HG02884 (cell line): ENCODE data around the gene ERICH4.

Experiments used
- ATAC-seq: cut with Tn5 transposase; IDR thresholded peaks from one replicate; pipeline ENCODE4 v1.9.1; 2021; ENCODE audit warnings: mild to moderate bottlenecking, moderate library complexity; ENCODE audit not compliant: unreplicated experiment

Gene ERICH4

DNA sequence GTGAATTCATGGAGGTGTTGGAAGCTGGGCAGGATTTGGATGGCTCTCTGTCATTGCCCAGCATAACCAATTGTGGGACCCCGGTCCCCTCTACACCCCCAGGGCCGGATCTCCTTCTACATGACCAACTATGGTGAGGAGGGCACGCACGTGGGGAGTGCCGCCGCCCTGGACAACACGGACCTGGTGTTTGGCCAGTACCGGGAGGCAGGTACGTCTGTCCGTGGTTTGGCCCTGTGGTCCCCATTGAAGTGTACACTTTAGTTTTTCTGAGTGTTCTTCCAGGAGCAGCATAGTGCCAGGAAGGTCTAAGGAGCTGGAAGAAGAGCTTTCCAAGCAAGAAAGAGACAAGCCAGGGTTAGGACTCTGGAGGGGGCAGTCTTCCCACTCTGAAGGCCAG, 29.0 kb upstream of the ERICH4 start:
- ATAC-seq, result no peak

DNA sequence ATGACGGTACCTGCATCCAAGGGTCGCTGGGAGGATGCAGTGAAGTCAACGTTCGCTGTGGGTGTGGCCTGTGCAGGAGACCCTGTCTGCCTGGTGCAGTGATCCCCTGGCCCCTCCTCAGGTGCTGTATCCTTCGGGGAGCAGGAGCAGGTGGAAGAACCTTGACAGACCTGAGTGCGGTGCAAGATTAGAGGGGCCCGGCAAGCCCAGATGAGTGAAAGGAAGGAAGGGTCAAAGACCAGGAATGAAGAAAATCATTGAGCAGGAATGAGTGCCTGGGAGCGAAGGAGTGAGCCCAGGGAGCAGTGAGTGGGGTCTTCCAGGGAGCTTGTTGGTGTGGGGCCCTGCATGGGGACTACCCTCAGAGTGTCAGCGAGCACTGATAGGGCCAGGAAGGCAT, 28.5 kb upstream of the ERICH4 start:
- no peak for ATAC-seq

DNA sequence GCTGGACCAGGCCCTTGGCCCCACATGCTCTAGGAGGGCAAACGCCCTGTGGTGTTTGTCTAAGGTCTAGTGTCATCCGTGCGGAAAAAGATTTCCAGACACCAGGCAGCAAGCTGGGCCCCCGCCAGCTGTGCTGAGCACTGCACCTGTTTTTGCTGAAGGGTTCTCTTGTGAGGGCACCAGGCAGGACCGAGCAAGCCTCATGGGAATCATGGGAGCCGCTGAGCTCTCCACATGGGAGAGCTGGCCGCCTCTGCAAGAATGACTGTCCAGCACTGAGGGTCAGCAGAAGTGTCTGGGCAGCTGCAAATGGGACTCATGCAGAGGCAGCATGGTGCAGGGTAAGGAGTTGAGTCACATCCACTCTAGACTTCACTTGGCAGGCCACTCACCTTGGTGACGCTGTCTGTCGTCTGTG, 27.8 kb upstream of the ERICH4 start:
- ATAC-seq, result no peak

DNA sequence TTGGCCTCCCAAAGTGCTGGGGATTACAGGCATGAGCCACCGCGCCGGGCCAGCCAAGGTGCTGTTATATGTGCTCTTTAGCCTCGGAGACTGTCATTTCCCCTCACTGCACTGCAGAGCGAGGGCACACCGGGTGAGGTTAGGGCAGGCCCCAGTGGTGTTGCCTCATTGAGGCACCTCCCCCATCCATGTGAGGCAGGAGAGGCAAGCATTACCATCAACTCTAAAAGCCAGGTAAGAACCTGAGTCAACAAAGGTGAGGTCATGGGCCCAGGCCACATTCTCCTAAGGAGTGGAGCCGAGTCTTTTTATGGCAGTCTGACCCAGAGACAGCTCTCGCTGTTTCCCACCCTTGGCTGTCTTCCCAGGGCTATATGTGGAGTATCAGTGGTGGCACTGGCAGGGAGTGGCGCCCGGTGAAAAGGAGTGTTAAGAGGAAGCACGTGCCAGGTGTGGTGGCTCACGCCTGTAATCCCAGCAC, 26.7 kb upstream of the ERICH4 start:
- ATAC-seq, result no peak

DNA sequence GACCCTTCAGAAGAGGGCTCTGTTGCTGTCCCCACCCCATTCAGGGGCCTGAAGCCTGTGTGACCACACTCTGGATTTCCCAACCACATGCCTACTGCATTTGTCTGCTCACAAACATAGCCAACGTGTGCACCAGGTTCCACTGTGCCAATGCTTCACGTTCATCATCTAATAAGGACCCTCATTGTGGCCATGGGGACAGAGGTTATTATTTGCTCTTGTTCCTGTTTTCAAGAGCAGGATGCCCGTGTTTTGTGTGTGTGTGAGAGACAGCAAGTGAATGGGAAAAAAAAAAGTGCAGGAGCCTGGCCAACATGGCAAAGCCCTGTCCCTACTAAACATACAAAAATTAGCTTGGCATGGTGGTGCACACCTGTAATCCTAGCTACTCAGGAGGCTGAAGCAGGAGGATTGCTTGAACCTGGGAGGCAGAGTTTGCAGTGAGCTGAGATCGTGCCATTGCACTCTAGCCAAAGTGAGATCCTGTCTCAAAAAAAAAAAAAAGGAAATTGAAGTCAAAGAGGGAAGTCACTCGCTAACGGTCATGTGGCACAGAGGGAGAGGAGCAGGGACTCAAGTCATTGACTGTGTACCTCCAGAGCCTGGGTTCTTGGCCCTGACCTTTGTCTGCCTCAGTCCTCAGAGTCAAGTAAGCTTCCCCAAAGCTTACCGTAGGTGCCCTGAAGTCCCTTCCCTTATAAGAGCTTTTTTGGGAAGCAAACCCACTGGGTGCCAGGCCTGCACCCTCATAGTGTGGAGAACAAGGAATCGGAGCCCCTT, 22.7 kb upstream of the ERICH4 start:
- no peak for ATAC-seq

DNA sequence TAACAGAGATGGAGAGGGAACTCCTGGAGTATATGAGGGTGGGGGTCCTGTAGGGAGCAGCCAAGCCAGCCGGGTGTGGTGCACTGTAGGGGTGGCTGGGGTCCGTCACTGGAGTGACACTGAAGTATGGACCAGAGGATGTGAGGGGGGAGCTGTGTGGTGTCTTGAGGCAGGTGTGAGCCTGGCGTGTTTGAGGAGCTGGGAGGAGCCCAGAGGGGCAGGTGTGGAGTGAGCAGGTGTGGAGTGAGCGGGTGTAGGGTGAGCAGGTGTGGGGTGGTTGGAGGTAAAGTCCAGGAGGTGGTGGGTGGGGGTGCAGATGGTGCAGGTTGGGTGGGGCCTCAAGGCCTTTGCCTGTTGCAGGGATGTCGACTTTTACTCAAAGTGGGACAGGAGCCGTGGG, 21.6 kb upstream of the ERICH4 start:
- no peak for ATAC-seq

DNA sequence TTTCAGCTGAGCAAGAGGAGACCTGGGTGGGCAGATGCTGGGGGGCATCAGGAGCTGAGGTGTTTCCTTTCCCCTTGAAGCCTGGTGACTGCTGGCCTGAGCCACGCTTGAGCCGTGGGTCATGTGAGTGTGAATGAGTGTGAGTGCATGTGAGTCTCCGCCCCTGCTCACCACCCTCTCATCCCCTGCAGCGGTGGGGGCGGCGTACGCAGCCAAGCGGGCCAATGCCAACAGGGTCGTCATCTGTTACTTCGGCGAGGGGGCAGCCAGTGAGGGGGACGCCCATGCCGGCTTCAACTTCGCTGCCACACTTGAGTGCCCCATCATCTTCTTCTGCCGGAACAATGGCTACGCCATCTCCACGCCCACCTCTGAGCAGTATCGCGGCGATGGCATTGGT, 21.0 kb upstream of the ERICH4 start:
- no peak for ATAC-seq

DNA sequence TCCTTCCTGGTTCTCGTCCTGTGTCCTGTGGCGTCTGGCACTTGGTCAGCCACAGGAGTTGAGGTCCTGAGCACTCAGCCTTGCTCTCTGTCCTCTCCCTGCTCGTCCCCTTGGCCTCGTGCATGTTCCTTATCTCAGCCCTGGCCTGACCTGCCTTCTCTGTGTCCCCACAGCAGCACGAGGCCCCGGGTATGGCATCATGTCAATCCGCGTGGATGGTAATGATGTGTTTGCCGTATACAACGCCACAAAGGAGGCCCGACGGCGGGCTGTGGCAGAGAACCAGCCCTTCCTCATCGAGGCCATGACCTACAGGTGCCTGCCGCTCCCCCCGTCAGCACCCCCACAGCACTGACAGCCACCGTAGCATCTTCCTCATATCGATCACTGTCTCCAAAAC, 20.5 kb upstream of the ERICH4 start:
- no peak for ATAC-seq

DNA sequence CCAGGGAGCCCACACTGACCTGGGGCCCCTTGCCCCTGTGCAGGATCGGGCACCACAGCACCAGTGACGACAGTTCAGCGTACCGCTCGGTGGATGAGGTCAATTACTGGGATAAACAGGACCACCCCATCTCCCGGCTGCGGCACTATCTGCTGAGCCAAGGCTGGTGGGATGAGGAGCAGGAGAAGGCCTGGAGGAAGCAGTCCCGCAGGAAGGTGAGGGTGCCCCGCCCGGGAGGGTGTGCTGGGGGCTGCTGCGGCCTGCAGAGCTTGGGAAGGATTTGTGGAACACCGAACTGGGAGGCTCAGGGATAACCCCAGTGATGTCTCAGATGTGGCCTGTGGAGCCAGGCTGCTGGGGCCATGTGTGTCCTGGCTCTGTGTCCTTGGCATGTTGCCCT, 20.0 kb upstream of the ERICH4 start:
- no peak for ATAC-seq

DNA sequence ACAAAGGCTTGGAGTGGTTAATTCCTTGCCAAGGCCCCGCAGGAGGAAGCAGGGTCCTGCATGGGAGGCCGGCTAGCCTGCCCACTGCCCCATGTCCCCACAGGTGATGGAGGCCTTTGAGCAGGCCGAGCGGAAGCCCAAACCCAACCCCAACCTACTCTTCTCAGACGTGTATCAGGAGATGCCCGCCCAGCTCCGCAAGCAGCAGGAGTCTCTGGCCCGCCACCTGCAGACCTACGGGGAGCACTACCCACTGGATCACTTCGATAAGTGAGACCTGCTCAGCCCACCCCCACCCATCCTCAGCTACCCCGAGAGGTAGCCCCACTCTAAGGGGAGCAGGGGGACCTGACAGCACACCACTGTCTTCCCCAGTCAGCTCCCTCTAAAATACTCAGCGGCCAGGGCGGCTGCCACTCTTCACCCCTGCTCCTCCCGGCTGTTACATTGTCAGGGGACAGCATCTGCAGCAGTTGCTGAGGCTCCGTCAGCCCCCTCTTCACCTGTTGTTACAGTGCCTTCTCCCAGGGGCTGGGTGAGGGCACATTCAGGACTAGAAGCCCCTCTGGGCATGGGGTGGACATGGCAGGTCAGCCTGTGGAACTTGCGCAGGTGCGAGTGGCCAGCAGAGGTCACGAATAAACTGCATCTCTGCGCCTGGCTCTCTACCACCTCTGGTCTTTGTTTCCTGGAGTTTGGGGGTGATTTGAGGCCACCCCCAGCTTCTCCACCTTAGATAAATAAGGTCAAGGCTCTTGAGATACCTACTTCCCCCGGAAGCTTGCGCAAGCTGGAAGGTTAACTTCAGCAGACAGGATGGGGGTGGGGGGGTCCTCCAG, 18.4 kb upstream of the ERICH4 start:
- no peak for ATAC-seq

DNA sequence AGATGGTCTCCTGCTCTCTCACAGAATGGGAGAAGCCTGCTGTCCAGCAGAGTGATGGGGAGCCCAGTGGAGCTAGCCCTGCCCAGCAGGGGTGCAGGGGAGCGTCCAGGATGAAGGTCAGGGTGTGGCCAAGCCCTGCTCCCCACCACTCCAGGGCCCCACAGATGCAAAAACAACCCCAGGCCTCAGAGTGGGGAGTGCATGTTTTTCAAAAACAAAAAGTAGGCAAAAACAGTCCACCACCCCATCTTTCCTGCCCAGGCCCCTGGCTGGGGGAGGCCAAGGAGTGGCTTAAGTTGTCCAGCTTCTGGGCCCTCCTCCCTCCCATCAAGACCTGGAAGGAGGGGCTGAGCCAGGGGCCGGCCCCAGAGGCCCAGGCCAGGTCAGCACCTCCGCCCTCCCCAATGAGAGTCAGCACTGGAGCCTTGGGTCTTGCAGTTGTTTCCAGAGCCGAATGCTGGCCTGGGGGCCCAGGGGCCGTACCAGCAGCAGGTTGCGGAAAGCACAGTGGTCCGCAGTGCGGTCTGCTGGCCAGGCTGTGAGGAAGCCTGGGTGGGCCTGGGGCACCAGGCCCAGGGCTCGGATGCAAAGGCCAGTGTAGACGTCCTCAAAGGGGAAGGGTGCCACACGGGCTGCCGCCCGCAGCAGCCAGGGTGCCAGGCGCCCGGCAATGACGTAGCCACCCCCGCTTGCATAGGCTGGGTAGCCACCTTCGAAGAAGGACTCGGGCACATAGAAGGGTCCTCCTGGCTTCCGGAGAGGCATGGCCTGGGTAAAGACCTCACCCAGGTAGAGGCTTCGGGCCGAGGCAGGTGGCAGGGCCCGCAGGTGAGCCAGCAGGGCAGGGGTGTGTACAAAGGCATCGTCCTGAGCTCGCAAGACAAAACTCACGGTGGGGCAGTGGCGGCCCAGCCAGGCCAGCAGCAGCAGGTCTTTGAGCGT, 17.5 kb upstream of the ERICH4 start:
- no peak for ATAC-seq

DNA sequence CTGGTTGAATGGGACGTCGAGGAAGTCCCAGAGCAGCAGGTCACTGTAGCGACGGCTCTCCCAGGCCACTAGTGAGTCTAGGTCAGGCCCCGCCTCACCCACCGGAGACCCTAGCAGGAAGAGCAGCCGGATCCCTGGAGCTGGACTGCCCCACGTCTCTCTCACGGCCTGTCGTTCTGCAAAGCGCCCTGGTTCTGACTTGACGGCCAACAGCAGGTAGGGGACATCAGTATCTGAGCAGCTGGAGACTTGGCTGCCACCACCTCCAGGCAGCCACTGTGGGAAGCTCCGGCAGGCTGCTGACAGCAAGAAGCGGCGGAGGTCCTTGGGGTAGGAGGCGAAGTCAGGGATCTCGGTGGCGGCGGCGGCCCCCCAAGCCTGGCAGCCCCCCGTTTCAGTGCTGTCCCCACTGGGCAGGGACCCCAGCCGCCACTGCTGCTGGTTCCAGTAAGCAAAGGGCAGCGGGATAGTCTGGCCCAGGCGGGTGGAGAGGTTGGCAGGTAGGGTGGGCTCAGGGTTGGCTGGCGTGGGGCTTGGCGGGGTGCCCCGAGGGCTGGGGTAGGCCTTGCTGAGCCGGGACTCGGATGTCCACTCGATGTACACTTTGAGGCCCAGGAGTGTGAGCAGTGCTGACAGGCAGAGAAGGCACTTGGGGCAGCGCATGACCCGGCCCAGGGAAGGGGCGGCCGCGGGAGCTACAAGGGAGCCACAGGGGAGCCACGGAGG, 16.7 kb upstream of the ERICH4 start:
- no peak for ATAC-seq

DNA sequence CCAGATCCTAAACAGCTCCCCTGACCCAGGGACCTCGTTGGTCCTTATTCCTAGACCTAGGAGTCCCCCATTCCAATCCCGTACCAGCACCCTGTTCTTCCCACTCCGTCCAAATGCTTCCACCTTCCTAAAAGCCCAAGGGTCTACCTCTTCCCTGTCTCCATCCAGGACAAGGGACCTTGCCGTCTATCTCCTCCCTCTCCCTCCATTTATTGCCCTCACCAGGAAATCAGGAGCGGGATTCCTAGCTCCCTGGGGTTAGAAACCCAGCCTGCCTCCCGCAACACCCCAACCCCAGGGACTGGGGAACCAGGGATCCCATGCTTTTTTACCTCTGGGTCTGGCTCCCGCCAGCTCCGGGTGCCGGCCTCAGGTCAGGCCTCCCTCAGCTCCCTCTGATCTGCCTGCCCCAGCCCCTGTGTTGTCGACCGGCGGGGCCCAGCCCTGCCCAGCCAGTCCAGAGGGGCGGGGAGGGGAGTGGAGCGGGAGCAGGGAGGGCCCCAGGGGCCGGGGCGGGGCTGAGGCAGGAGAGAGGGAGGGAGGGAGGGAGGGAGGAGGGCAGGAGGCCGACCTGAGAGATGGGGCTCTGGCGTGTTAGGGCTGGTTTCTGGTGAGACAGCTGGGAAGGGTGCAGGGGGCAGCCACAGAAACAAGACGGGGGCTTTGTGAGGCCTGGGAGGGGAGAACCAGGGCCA, 15.9 kb upstream of the ERICH4 start, which contains the start of gene B3GNT8:
B3GNT8 (minus strand) TSS at position 423 of the 695 bp plus-strand sequence. CDS start 596 bp downstream, outside the sequence.
- no peak for ATAC-seq

DNA sequence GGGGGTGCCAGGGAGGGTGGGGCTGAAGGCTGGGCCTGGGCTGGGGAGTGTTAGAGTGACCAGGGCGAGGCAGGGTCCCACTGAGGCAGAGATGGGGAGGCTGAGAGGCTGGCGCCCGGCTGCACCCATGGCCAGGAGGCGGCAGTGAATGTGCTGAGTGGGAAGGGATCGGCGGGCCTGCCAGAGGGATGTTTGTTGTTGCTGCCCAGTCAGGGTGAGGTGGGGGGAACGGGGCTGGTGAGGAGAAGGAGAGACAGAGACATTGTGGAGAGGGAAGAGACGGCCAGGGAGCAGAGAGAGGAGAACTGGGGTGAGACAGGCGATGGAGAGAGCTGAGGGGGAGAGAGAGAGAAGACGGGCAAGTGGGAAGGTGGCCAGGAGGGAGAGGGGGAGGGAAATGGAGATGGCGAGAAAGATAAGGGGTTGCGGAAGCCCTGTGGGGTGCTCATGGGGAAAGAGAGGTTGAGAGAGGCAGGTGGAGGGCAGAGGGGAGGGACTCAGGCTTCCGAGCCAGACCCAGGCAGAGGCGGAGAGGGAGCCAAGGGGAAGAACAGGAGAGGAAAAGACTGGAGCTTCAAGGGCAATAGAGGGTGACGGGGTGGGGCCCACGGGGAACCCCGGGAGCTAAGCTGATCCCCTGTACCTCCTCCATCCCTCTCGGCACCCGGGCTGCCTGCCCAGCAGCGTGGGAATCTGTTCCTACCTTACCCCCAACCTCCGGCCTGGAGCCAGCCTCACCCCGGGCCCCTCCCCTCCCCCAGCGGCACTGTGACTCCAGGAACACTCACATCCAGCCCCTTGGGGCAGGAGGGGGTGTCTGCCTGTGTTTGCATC, 15.1 kb upstream of the ERICH4 start:
- ATAC-seq, result no peak

DNA sequence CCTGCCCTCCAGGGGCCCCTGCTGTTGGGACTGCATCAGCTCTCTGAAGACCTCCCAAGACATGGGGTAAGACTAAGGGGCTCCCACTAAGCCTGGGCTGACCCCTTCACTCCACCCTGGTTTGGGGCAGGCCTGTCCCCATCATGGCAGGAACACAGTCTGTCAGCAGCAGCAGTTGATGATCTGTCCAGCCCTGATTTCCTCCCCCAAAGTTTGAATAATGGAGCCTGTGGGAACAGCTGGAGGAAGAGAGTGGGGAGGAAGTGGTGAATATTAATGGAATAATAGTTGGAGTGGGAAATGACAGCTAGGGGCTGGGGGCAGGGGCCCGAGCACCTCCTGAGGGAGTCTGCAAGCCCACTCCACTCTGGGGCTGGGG, 14.5 kb upstream of the ERICH4 start:
- ATAC-seq, result no peak

DNA sequence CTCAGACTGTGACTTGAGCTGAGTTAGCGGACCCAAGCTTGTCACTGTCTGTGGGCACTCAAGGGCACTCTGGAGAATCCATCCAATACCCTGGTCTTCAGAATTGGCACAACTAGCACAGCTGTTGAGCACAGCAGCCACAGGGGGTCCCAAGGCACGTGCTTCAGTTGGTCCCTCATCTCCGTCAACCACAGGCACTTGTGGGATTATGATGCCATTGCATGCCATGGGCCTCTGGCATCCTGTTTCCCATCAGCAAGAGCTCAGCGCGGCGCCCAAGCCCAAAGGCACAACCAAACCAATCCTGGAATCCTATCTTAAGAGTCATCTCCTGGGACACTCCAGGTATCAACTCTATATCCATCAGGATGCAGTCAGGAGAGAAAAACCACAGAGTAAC, 12.0 kb upstream of the ERICH4 start:
- no peak for ATAC-seq

DNA sequence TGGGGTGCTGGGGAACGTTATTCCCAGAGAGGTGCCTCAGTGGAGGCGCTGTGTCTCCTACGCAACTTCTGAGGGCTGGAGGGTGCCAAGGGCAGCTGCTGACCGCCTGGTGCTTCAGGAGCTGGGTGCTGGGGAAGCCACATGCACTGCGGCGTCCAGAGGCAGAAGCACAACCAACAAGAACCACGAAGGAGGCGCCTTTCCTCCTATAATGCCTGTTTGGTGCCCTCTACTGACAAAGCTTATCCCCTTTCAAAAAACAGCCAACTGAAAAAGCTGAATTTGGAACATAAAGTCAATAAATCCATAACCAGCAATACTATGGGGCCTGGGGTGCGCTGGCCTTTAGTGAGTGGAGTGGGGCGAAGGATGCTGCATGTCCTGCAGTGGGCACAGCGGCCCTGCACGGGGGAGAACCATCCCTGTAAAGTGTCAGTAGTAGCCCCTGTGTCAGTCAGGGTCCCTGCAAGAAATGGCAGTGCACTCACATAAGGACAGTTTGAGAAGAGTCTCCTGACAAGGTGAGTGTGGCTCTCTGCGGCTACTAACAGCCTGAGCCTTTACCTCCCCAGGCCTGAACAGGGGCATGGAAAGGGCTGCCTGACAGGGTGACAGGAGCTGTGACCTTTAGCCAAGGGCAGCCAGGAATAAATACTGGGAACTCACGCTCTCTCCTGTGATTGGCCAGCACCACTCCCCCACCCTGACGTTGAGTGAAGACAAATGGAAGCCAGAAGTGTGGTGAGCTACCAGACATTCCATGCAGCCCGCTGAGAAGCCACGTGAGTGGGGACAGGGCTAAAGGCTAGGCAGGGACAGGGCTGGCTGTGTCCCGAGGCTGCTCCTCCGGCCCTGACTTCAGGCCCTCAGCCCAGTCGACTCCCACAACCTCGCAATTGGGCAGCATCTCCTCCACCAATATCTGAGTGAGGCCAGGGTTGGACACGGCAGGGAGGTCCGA, 11.2 kb upstream of the ERICH4 start:
- ATAC-seq, result no peak

DNA sequence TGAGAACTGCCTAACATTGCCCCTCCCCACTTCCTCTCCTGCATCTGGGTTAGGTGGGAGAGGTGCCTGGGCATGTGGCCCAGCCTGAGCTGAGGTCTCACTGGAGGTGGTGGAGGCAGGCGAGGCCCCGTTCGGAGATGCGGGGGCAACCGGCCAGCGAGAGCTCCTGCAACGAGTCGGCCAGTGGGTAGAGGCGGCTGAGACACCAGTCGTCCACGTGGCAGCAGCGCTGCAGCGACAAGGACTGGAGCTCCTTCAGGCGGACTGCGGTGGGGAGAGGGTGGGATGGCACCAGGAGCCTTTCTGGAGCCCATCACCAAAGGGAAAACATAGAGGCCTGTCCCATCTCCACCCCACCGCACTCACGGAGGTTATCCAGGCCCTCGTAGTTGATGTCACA, 9.8 kb upstream of the ERICH4 start:
- ATAC-seq, result no peak
